Measurements from ENCODE around the gene PRF1. TPM values are rescaled to one million over a fixed set of nuclear protein-coding genes. Genes with fewer than 3 reads are reported as not detected.
"Not testable (repeated sequence)": the region's sequence is repeated elsewhere in the genome, so short reads cannot be mapped to it uniquely, and the experiment has no call there.

PRF1 gene
- total RNA-seq = 0.79 TPM

- DNase-seq = no peak
Measured at GRCh38 chr10:70602665-70603448, at the start of gene PRF1. PRF1 (minus strand) TSS chr10:70602741; CDS start chr10:70600902, 1,839 bp downstream.

DNA sequence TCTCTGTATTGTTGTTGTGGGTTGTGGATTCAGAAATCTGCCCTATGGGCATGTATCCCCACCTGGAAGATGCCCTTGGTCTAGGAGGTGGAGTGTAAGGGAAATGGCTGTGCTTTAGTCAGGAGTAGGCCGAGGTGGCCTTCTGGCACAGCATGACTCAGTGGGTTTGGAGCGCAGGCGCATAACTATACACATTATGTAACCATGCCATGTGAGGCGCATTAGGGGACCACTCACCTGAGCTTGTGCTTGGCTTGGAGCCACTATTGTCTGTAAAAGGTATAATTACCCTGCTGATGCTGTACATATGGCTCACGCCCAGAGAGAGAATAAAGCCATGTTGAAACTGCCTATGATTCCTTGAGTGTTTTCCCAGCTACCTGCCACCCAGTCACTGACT lies 49.1 kb upstream of the PRF1 start:
- DNase-seq = no peak

GRCh38 chr10:70650718-70651117 lies 48.2 kb upstream of the PRF1 start:
- no peak for DNase-seq

DNA sequence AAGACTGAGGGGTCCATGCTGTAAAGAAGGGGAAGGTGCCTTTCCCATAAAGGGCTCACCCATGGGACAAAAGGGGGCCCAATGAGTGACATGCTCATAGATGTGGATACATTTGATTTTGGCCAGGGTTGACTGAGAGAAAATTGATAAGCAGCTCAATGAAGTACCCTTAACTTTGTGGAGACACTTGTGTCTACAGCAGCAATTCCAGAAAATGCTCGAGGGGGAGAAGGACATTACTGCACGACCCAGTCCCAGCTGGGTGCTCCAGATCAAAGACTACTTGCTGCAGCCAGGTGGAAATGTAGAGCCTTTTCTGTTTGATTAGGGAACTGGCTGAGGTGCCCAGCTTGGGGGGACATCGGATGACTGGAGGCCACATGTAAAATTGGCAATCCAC lies 47.6 kb upstream of the PRF1 start:
- no peak for DNase-seq

GRCh38 chr10:70649526-70649925 lies 47.0 kb upstream of the PRF1 start:
- DNase-seq = no peak

DNA sequence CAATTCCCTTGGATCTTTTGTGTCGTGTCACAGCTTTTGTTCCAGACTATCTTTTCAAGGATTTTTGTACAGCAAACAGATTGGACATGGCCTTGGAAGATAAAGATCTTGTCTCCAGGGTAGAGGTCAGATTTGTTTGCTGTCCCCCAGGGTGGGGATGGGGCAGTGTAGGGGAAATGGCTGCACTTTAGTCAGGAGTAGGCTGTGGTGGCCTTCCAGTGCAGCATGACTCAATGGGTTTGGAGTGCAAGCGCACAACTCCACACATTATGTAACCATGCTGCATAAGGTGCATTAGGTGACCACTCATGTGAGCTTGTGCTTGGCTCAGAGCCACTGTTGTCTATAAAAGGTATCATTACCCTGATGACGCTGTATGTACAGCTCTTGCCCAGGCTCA lies 45.9 kb upstream of the PRF1 start:
- DNase-seq = no peak

DNA sequence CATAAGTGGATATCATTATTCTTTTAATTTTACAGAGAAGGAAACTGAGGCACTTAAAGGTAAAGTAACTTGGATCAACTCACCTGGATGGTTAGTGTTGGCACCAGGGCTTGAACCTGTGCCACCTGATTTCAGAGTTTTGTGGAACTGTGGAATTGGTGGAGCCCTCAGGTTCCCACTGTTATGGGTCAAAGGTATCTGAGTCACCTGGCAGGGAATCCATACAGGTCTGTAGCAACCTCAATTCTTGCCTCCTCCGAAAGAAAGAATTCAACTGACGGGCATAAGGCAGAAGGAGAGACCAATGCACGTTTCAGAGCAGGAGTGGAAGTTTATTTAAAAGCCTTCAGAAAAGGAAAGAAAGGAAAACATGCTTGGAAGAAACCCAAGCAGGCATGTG lies 44.5 kb upstream of the PRF1 start:
- DNase-seq = no peak

DNA sequence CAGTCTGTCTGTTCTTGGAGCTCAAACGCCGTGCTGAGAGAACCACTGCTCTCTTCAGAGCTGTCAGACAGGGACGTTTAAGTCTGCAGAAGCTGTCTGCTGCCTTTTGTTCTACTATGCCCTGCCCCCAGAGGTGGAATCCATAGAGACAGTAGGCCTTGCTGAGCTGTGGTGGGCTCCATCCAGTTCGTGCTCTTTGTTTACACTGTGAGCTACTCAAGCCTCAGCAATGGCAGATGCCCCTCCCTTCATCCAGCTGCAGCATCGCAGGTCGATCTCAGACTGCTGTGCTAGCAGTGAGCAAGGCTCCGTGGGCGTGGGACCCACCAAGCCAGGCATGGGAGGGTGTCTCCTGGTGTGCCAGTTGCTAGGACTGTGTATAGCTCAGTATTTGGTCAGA lies 42.4 kb upstream of the PRF1 start:
- not testable (repeated sequence) for DNase-seq

DNA sequence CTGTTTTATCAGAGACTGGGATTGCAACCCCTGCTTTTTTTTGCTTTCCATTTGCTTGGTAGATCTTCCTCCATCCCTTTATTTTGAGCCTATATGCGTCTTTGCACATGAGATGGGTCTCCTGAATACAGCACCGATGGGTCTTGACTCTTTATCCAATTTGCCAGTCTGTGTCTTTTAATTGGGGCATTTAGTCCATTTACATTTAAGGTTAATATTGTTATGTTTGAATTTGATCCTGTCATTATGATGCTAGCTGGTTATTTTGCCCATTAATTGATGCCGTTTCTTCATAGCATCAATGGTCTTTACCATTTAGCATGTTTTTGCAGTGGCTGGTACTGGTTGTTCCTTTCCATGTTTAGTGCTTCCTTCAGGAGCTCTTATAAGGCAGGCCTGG lies 40.7 kb upstream of the PRF1 start:
- not testable (repeated sequence) for DNase-seq

- DNase-seq = not testable (repeated sequence)
Measured at GRCh38 chr10:70639640-70640383, 37.3 kb upstream of the PRF1 start.

GRCh38 chr10:70634515-70634914 lies 32.0 kb upstream of the PRF1 start:
- not testable (repeated sequence) for DNase-seq

- no peak for DNase-seq
Measured at GRCh38 chr10:70634011-70634410, 31.5 kb upstream of the PRF1 start.

DNA sequence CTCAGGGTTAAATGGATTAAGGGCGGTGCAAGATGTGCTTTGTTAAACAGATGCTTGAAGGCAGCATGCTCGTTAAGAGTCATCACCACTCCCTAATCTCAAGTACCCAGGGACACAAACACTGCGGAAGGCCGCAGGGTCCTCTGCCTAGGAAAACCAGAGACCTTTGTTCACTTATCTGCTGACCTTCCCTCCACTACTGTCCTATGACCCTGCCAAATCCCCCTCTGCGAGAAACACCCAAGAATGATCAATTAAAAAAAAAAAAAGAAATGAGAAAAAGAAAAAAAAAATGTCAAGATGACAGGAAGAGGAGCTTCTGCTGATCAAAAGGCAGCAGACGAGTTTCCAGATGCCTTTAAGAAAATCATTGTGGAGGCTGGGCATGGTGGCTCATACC lies 29.2 kb upstream of the PRF1 start:
- DNase-seq = not testable (repeated sequence)

- DNase-seq = no peak
Measured at GRCh38 chr10:70629338-70629737, 26.8 kb upstream of the PRF1 start.

DNA sequence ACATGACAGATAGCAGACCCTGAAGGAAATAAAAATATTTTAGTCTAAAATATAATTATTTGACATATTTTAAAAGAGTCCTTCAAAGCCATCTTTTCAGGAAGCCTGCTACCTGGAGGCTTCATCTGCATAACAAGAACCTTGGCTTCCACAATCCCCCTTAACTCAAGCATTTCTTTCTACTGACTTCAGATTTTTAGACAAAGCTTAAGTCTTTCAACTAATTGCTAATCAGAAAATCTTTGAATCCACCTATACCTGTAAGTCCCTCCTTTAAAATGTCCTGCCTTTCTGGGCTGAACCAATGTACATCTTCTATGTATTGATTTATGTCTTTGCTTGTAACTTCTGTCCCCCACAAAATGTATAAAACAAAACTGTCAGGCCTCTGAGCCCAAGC lies 23.5 kb upstream of the PRF1 start:
- DNase-seq = no peak

GRCh38 chr10:70622981-70623844 lies 20.7 kb upstream of the PRF1 start:
- DNase-seq = no peak

- DNase-seq = no peak
Measured at GRCh38 chr10:70622541-70622940, 20.0 kb upstream of the PRF1 start.

GRCh38 chr10:70621503-70622078 lies 19.1 kb upstream of the PRF1 start:
- DNase-seq = no peak

DNA sequence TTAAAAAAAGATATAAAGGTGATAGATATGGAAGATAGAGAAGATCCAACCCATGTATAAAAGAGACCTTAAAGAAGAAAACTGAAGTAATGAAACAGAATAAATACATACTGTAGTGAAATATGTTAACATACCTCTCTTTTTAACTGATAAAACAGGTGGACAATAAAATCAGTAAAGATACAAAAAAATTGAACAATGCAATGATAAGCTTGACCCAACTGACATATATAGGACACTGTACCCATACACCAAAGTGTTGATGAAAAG lies 17.4 kb upstream of the PRF1 start:
- no peak for DNase-seq

GRCh38 chr10:70619271-70620019 lies 16.9 kb upstream of the PRF1 start:
- DNase-seq = no peak

- no peak for DNase-seq
Measured at GRCh38 chr10:70618663-70619062, 16.1 kb upstream of the PRF1 start.

All from skin of body (tissue), 2 donors.